ENCODE measurements around the gene GLIPR1L2.

- TF ChIP-seq CTCF (IDR thresholded peaks at IDR 0.05) (no peak), POLR2A (IDR thresholded peaks at IDR 0.05) (no peak)
Observed at GRCh38 chr12:75350413-75350812, 40.5 kb upstream of the GLIPR1L2 start.

Data from esophagus squamous epithelium (tissue), 4 donors.